Fibroblast of skin of scalp (primary cell): ENCODE data around the gene PDE11A.
A peak's percentile ranks its signal among the peaks of the same experiment; 100 is the strongest.

Source experiments
- DNase-seq: peaks from one replicate; pipeline ENCODE4 v3.0.0-alpha.2; 2013

Gene PDE11A

GRCh38 chr2:177756336-177756735, 316.2 kb downstream of the PDE11A start:
- no peak for DNase-seq

- DNase-seq: no peak
These were observed 318.1 kb downstream of the PDE11A start for GRCh38 chr2:177754492-177754873.

GRCh38 chr2:177753682-177754491, 318.7 kb downstream of the PDE11A start:
- peak; percentile 80 for DNase-seq

GRCh38 chr2:177748360-177748759, 324.2 kb downstream of the PDE11A start:
- DNase-seq: no peak

GRCh38 chr2:177747384-177747783, 325.2 kb downstream of the PDE11A start:
- no peak for DNase-seq

- DNase-seq: no peak
These were observed 326.2 kb downstream of the PDE11A start for GRCh38 chr2:177746358-177746757.

GRCh38 chr2:177745531-177745930, 327.0 kb downstream of the PDE11A start:
- no peak for DNase-seq

- DNase-seq: no peak
These were observed 329.7 kb downstream of the PDE11A start for GRCh38 chr2:177742851-177743250.

GRCh38 chr2:177741866-177742265, 330.7 kb downstream of the PDE11A start:
- no peak for DNase-seq

GRCh38 chr2:177740700-177741099, 331.9 kb downstream of the PDE11A start:
- peak; percentile 10 for DNase-seq

- DNase-seq: no peak
These were observed 333.9 kb downstream of the PDE11A start for GRCh38 chr2:177738461-177739235.

GRCh38 chr2:177735318-177735803, 337.2 kb downstream of the PDE11A start:
- no peak for DNase-seq

- no peak for DNase-seq
These were observed 339.2 kb downstream of the PDE11A start for GRCh38 chr2:177733322-177733855.

- no peak for DNase-seq
These were observed 341.2 kb downstream of the PDE11A start for GRCh38 chr2:177731384-177731783.

GRCh38 chr2:177730792-177731191, 341.8 kb downstream of the PDE11A start:
- no peak for DNase-seq

GRCh38 chr2:177730363-177730762, 342.2 kb downstream of the PDE11A start:
- DNase-seq: no peak

GRCh38 chr2:177728920-177729319, 343.7 kb downstream of the PDE11A start:
- no peak for DNase-seq

- DNase-seq: no peak
These were observed 344.2 kb downstream of the PDE11A start for GRCh38 chr2:177728399-177728765.

GRCh38 chr2:177727577-177728398, 344.8 kb downstream of the PDE11A start:
- no peak for DNase-seq

- no peak for DNase-seq
These were observed 345.6 kb downstream of the PDE11A start for GRCh38 chr2:177726931-177727348.

- DNase-seq: peak; percentile 53
These were observed 347.9 kb downstream of the PDE11A start for GRCh38 chr2:177724398-177725287.
